Hepatocyte (in vitro differentiated cells): ENCODE results near the gene SALL1.
A peak's percentile ranks its signal among the peaks of the same experiment; 100 is the strongest.

Experiments used
- CTCF ChIP-seq: fragments of 200-600 bp; sonication (generic); IDR thresholded peaks from 2 replicates; pipeline ENCODE4 v1.5.1; 2016; ENCODE audit warnings: antibody characterized with exemption, mild to moderate bottlenecking; ENCODE audit not compliant: poor library complexity
- EZH2 ChIP-seq: fragments of 200-600 bp; sonication (generic); IDR thresholded peaks from 2 replicates; pipeline ENCODE4 v1.6.1; 2016; ENCODE audit warnings: antibody characterized with exemption, mild to moderate bottlenecking, borderline replicate concordance

DNA sequence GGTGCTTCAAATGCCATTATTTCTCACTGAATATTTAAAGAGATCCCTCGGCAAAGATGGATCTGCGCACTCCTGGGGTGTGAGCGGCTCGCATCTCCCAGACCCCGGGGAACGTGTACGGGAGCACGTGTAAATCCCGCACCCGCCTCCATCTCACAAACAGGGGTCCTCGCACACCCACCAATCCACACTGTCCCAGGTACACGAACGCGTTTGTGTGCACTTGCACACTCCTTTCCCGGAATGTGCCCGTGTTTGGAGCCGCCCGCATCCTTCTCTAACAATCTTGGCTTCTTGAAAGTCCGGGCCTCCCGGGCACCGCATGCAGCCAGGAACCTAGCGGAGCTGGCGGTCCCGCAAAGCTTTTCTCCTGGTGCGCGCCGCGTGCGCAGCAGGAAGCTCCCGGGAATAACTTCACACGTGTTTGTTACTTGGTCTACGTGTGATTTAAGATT lies 2.5 kb upstream of the SALL1 start:
- TF ChIP-seq CTCF, result no peak
- TF ChIP-seq EZH2, result peak; percentile 90
